ENCODE results near the gene APOLD1. TPM values are rescaled to one million over a fixed set of nuclear protein-coding genes. Genes with fewer than 3 reads are reported as not detected.
"Not testable (repeated sequence)": the region's sequence is repeated elsewhere in the genome, so short reads cannot be mapped to it uniquely, and the experiment has no call there.

Gene APOLD1
- total RNA-seq, 1 donor from 2014 or later, result 0.70 TPM

DNA sequence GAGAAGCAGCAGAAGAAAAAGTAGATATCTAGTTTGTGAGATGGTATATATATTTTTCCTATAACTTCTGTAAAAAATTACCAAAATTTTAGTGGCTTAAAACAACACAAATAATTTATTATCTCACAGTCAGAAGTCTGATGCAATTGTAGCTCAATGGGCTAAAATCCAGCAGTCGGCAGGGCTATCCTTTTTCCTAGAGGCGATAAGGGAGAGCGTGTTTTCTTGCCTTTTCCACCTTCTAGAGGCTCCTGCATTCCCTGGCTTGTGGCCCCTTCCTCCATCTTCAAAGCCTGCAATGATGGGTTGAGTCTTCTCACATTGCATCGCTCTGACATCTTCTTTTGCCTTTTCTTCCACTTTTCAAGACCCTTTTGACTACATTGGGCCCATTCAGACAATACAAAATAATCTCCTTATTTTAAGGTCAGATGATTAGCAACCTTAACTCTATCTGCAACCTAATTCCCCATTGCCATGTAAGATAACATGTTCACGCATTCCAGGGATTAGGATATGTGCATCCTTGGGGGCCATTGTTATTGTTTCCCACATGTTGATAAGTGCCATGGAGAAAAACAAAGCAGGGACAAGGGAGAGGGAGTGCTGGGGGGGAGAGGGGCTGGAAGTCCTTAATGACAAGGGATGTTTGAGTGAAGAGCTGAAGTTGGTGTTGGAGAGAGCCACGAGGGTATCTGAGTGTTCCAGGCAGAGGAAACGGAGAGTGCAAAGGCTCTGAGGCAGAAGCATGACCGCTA is 13.9 kb downstream of the APOLD1 start:
- H3K4me3 Mint-ChIP-seq (ENCODE audit: unreplicated experiment), result no peak overlapping the region
- H3K27me3 Mint-ChIP-seq (ENCODE audit: low read depth, unreplicated experiment), result no peaks in the 10 kb centered on the region
- Histone ChIP-seq H4K20me1 (ENCODE audit: insufficient read depth, low read length) (no peaks in the 10 kb centered on the region), H3K4me2 (ENCODE audit: low read length) (no peak overlapping the region), H3K27me3 (ENCODE audit: insufficient read depth, low read length) (no peaks in the 10 kb centered on the region), H3K9ac (ENCODE audit: low read length) (no peak overlapping the region), H2AFZ (ENCODE audit: low read depth, low read length) (no peak overlapping the region), H3K79me2 (ENCODE audit: insufficient read depth, low read length) (no peaks in the 10 kb centered on the region), H3K27ac (ENCODE audit: low read depth, low read length) (no peak overlapping the region), H3K4me3 (ENCODE audit: insufficient read depth, low read depth, low read length) (no peak overlapping the region), H3K36me3 (ENCODE audit: insufficient read depth, low read length) (no peaks in the 10 kb centered on the region), H3K9me3 (ENCODE audit: insufficient read depth, low read depth, low read length) (no peaks in the 10 kb centered on the region), H3K4me1 (ENCODE audit: insufficient read depth, low read length) (peaks cover 13% of the 10 kb centered on the region)
- H3K27ac Mint-ChIP-seq (ENCODE audit: unreplicated experiment), result no peak overlapping the region
- no peaks in the 10 kb centered on the region for H3K9me3 Mint-ChIP-seq (ENCODE audit: unreplicated experiment)
- TF ChIP-seq EZH2 (IDR thresholded peaks at IDR 0.05; ENCODE audit: insufficient read depth, low read length), result no peak
- TF ChIP-seq CTCF (IDR thresholded peaks at IDR 0.05; ENCODE audit: insufficient read depth, low read depth, low read length), result no peak
- H3K36me3 Mint-ChIP-seq (ENCODE audit: low read depth, unreplicated experiment), result no peaks in the 10 kb centered on the region
- H3K4me1 Mint-ChIP-seq (ENCODE audit: low read depth, unreplicated experiment), result peaks cover 19% of the 10 kb centered on the region
- DNase-seq (ENCODE audit: low read depth), result no peak
- FAIRE-seq, result no peak

DNA sequence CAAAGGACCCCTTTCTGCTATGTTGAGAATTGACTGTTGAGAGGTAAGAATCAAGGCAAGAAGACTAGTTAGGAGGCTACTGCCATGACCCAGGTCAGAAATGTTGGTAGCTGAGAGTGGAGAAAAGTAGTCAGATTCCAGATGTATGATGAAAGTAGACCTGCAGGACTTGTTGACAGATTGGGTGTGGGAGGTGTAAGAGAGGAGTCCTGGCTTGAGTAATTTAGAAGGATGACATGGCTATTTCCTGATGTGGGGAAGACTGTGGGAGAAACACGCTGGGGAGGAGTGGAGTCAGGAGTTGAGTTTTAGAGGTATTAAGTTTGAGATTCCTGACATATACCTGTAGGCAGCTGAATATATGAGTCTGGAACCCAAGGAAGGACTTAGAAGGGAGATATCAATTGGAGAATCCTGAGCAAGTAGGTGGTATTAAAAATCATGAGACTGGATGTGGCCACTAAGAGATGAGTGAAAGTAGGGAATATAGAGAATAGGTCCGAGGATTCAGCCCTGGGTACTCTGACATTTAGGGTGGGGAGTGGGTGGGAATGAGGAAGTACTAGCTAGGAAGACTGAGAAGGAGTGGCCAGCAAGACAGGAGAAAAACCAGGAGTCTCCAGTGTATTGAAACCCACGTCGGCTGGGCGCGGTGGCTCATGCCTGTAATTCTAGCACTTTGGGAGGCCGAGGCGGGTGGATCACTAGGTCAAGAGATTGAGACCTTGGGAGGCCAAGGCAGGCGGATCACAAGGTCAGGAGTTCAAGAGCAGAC is 15.1 kb downstream of the APOLD1 start:
- Histone ChIP-seq H3K4me3 (ENCODE audit: insufficient read depth, low read depth, low read length) (no peak overlapping the region), H2AFZ (ENCODE audit: low read depth, low read length) (no peak overlapping the region), H3K27me3 (ENCODE audit: insufficient read depth, low read length) (no peaks in the 10 kb centered on the region), H3K79me2 (ENCODE audit: insufficient read depth, low read length) (no peaks in the 10 kb centered on the region), H4K20me1 (ENCODE audit: insufficient read depth, low read length) (no peaks in the 10 kb centered on the region), H3K4me1 (ENCODE audit: insufficient read depth, low read length) (peaks cover 21% of the 10 kb centered on the region), H3K9me3 (ENCODE audit: insufficient read depth, low read depth, low read length) (no peaks in the 10 kb centered on the region), H3K36me3 (ENCODE audit: insufficient read depth, low read length) (no peaks in the 10 kb centered on the region), H3K27ac (ENCODE audit: low read depth, low read length) (no peak overlapping the region), H3K9ac (ENCODE audit: low read length) (no peak overlapping the region), H3K4me2 (ENCODE audit: low read length) (no peak overlapping the region)
- no peaks in the 10 kb centered on the region for H3K27me3 Mint-ChIP-seq (ENCODE audit: low read depth, unreplicated experiment)
- peak overlapping the region; percentile 91 for H3K27ac Mint-ChIP-seq (ENCODE audit: unreplicated experiment)
- TF ChIP-seq EZH2 (IDR thresholded peaks at IDR 0.05; ENCODE audit: insufficient read depth, low read length), result no peak
- TF ChIP-seq CTCF (IDR thresholded peaks at IDR 0.05; ENCODE audit: insufficient read depth, low read depth, low read length), result no peak
- H3K9me3 Mint-ChIP-seq (ENCODE audit: unreplicated experiment), result no peaks in the 10 kb centered on the region
- FAIRE-seq (no peak), DNase-seq (ENCODE audit: low read depth) (peak; percentile 65)
- H3K4me1 Mint-ChIP-seq (ENCODE audit: low read depth, unreplicated experiment), result peaks cover 25% of the 10 kb centered on the region
- H3K4me3 Mint-ChIP-seq (ENCODE audit: unreplicated experiment), result no peak overlapping the region
- no peaks in the 10 kb centered on the region for H3K36me3 Mint-ChIP-seq (ENCODE audit: low read depth, unreplicated experiment)

DNA sequence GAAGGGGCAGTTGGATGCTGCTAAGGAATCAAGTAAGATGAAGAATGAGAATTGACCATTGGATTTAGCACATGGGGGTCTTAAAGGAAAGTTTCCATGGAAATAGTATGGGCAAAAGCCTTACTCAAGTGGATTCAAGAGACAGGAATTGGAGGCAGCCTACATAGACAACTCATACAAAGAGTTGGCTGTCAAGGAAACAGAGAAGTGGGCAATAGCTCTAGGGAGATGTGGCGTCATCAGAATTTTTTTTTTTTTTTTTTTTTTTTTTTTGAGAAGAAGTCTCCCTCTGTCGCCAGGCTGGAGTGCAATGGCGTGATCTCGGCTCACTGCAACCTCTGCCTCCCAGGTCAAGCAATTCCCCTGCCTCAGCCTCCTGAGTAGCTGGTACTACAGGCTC is 16.2 kb downstream of the APOLD1 start:
- peaks cover 21% of the 10 kb centered on the region for H3K4me1 ChIP-seq (ENCODE audit: insufficient read depth, low read length)
- not testable (repeated sequence) for H3K27ac ChIP-seq (ENCODE audit: low read depth, low read length); H2AFZ ChIP-seq (ENCODE audit: low read depth, low read length); H3K27me3 Mint-ChIP-seq (ENCODE audit: low read depth, unreplicated experiment); H3K36me3 ChIP-seq (ENCODE audit: insufficient read depth, low read length); DNase-seq (ENCODE audit: low read depth); H3K9me3 Mint-ChIP-seq (ENCODE audit: unreplicated experiment); H3K9ac ChIP-seq (ENCODE audit: low read length); H3K79me2 ChIP-seq (ENCODE audit: insufficient read depth, low read length); H3K9me3 ChIP-seq (ENCODE audit: insufficient read depth, low read depth, low read length); H3K27me3 ChIP-seq (ENCODE audit: insufficient read depth, low read length); H4K20me1 ChIP-seq (ENCODE audit: insufficient read depth, low read length); H3K4me3 ChIP-seq (ENCODE audit: insufficient read depth, low read depth, low read length); H3K27ac Mint-ChIP-seq (ENCODE audit: unreplicated experiment); H3K36me3 Mint-ChIP-seq (ENCODE audit: low read depth, unreplicated experiment); H3K4me2 ChIP-seq (ENCODE audit: low read length); FAIRE-seq; H3K4me3 Mint-ChIP-seq (ENCODE audit: unreplicated experiment)
- peaks cover 25% of the 10 kb centered on the region for H3K4me1 Mint-ChIP-seq (ENCODE audit: low read depth, unreplicated experiment)
